Measurements from ENCODE around the gene TRPM1. TPM values are rescaled to one million over a fixed set of nuclear protein-coding genes. Genes with fewer than 3 reads are reported as not detected.

Gene TRPM1
- total RNA-seq, 1 donor from 2014 or later: not detected

GRCh38 chr15:30999729-31000128 is 101.8 kb downstream of the TRPM1 start:
- Histone ChIP-seq H3K27me3 (ENCODE audit: low read depth) (no peaks in the 10 kb centered on the region), H3K36me3 (no peaks in the 10 kb centered on the region), H3K27ac (no peak overlapping the region), H3K9me3 (no peaks in the 10 kb centered on the region), H3K4me3 (no peak overlapping the region), H3K4me1 (peaks cover 6% of the 10 kb centered on the region)
- no peak for TF ChIP-seq CTCF (IDR thresholded peaks at IDR 0.05)
- ATAC-seq (no peak), DNase-seq (no peak)
- intact Hi-C loops (cut with DNase I): loop anchor here (10.0 kb wide), 1 partner anchor 125 kb away; no protein-coding TSS in a partner anchor

GRCh38 chr15:30997270-30997669 is 104.3 kb downstream of the TRPM1 start:
- intact Hi-C loops (cut with DNase I): loop anchor here (10.0 kb wide), 1 partner anchor 128 kb away; no protein-coding TSS in a partner anchor
- DNase-seq: no peak
- H3K27me3 ChIP-seq (ENCODE audit: low read depth): no peaks in the 10 kb centered on the region
- no peaks in the 10 kb centered on the region for H3K36me3 ChIP-seq
- H3K9me3 ChIP-seq: no peaks in the 10 kb centered on the region
- no peak overlapping the region for H3K4me3 ChIP-seq
- no peak for TF ChIP-seq CTCF (IDR thresholded peaks at IDR 0.05)
- no peak overlapping the region for H3K27ac ChIP-seq
- ATAC-seq: no peak
- peaks cover 4% of the 10 kb centered on the region for H3K4me1 ChIP-seq

GRCh38 chr15:30992249-30992864 is 109.2 kb downstream of the TRPM1 start:
- ATAC-seq (peak; percentile 50 to 54), DNase-seq (peak; percentile 61)

GRCh38 chr15:30991255-30992235 is 110.0 kb downstream of the TRPM1 start, which contains the start of gene MTMR10:
Gene MTMR10, minus strand, starts transcription at chr15:30991628. Its CDS starts 122 bp downstream, at chr15:30991506.
- Histone ChIP-seq H3K27ac (peak within 1 kb of the TSS; percentile 96), H3K4me3 (peak within 1 kb of the TSS; percentile 81), H3K4me1 (peaks cover 40% of the 10 kb centered on the region), H3K9me3 (no peaks in the 10 kb centered on the region), H3K27me3 (ENCODE audit: low read depth) (no peaks in the 10 kb centered on the region), H3K36me3 (peaks cover 6% of the 10 kb centered on the region)
- ATAC-seq (peak; percentile 98 to 99), DNase-seq (peak; percentile 88)
- no peak for TF ChIP-seq CTCF (IDR thresholded peaks at IDR 0.05)
- intact Hi-C loops (cut with DNase I): loop anchor here (10.0 kb wide), 1 partner anchor 133 kb away; no protein-coding TSS in a partner anchor

More at GRCh38 chr15:30992249-30992864, 109.2 kb downstream of the TRPM1 start:
- no peak for TF ChIP-seq CTCF (IDR thresholded peaks at IDR 0.05)
- intact Hi-C loops (cut with DNase I): loop anchor here (10.0 kb wide), 1 partner anchor 132 kb away; no protein-coding TSS in a partner anchor
- H3K36me3 ChIP-seq: no peaks in the 10 kb centered on the region
- peaks cover 37% of the 10 kb centered on the region for H3K4me1 ChIP-seq
- H3K27ac ChIP-seq: peak overlapping the region; percentile 96
- H3K27me3 ChIP-seq (ENCODE audit: low read depth): no peaks in the 10 kb centered on the region
- no peaks in the 10 kb centered on the region for H3K9me3 ChIP-seq
- peak overlapping the region; percentile 81 for H3K4me3 ChIP-seq

Measured in lower lobe of right lung (tissue), 2 donors.